ENCODE measurements around the gene WDR5B.

Gene WDR5B

DNA sequence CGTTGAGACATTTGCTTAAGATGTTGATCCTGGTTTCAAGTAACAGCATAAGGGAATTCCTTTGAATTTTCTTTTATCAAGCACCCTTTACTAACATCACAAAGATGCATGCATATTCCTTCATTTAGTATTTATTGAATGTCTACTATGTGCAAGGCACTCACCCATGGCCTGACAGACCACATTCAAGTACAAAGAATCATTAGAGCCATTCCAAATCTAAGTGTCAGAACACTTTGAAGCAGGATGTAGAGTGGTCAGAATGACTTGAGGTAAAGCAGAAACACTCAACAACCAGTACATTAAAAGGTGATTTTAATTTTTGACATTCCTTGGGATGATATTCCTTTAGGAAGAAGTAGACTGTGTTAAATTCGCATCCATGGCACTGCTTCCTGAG, 6.0 kb upstream of the WDR5B start:
- Mint-ChIP-seq H3K36me3 (ENCODE audit: low read depth) (peaks cover 75% of the 10 kb centered on the region), H3K4me1 (ENCODE audit: low read depth) (peaks cover 30% of the 10 kb centered on the region), H3K4me3 (no peak overlapping the region), H3K27me3 (no peaks in the 10 kb centered on the region), H3K9me3 (no peaks in the 10 kb centered on the region), H3K27ac (peak overlapping the region; percentile 63)
- DNase-seq, result no peak

- no peak for DNase-seq
- Mint-ChIP-seq H3K9me3 (no peaks in the 10 kb centered on the region), H3K4me3 (no peak overlapping the region), H3K4me1 (ENCODE audit: low read depth) (peaks cover 31% of the 10 kb centered on the region), H3K27me3 (no peaks in the 10 kb centered on the region), H3K27ac (no peak overlapping the region), H3K36me3 (ENCODE audit: low read depth) (peaks cover 75% of the 10 kb centered on the region)
Measured at GRCh38 chr3:122421101-122421500, 5.2 kb upstream of the WDR5B start.

DNA sequence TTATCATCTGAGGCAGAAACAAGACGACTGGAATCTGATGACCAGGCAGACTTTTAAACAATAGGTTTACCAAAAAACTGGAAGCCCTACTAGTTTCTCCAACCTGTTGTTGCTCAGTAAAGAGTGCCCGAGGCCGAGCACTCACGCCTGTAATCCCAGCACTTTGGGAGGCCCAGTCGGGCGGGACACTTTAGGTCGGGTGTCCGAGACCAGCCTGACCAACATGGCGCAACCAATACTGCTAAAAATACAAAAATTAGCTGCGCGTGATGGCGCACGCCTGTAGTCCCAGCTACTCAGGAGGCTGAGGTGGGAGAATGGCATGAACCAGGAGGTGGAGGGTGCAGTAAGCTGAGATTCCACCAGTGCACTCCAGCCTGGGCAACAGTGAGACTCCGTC, 1.1 kb upstream of the WDR5B start:
- H3K27me3 Mint-ChIP-seq, result no peaks in the 10 kb centered on the region
- peak overlapping the region; percentile 99 for H3K27ac Mint-ChIP-seq
- DNase-seq, result no peak
- H3K36me3 Mint-ChIP-seq (ENCODE audit: low read depth), result peaks cover 74% of the 10 kb centered on the region
- H3K4me1 Mint-ChIP-seq (ENCODE audit: low read depth), result peaks cover 58% of the 10 kb centered on the region
- peak overlapping the region; percentile 94 for H3K4me3 Mint-ChIP-seq
- no peaks in the 10 kb centered on the region for H3K9me3 Mint-ChIP-seq

- Mint-ChIP-seq H3K9me3 (no peaks in the 10 kb centered on the region), H3K36me3 (ENCODE audit: low read depth) (peaks cover 73% of the 10 kb centered on the region), H3K27ac (peak overlapping the region; percentile 99), H3K4me3 (peak overlapping the region; percentile 94), H3K27me3 (no peaks in the 10 kb centered on the region), H3K4me1 (ENCODE audit: low read depth) (peaks cover 60% of the 10 kb centered on the region)
- DNase-seq, result peak; percentile 44
Measured at GRCh38 chr3:122415104-122415744, 638 bp downstream of the WDR5B start.

DNA sequence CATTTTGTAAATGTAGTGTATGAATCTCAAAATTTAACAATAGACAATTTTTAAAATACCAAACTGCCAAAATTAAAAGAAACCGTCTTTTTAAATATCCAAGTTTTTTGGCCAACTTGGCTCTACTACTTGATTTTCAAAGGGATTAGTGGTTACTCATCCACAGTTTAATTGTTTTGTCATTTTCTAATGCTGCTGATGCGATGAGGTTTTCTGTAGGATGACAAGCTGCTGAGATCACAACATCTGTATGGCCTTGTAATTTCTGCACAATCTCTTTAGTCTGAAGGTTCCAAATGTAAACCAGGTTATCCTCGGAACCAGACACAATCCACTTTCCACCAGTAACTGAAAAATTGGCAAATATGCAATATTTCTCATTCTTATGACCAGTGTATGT, 1.5 kb downstream of the WDR5B start:
- H3K4me3 Mint-ChIP-seq, result peak overlapping the region; percentile 94
- H3K27me3 Mint-ChIP-seq, result no peaks in the 10 kb centered on the region
- no peaks in the 10 kb centered on the region for H3K9me3 Mint-ChIP-seq
- no peak for DNase-seq
- peaks cover 77% of the 10 kb centered on the region for H3K36me3 Mint-ChIP-seq (ENCODE audit: low read depth)
- peak overlapping the region; percentile 99 for H3K27ac Mint-ChIP-seq
- peaks cover 61% of the 10 kb centered on the region for H3K4me1 Mint-ChIP-seq (ENCODE audit: low read depth)

- Mint-ChIP-seq H3K9me3 (no peaks in the 10 kb centered on the region), H3K27ac (peak overlapping the region; percentile 61), H3K4me1 (ENCODE audit: low read depth) (peaks cover 60% of the 10 kb centered on the region), H3K27me3 (no peaks in the 10 kb centered on the region), H3K4me3 (no peak overlapping the region), H3K36me3 (ENCODE audit: low read depth) (peaks cover 95% of the 10 kb centered on the region)
- no peak for DNase-seq
Measured at GRCh38 chr3:122410639-122411038, 5.2 kb downstream of the WDR5B start.

DNA sequence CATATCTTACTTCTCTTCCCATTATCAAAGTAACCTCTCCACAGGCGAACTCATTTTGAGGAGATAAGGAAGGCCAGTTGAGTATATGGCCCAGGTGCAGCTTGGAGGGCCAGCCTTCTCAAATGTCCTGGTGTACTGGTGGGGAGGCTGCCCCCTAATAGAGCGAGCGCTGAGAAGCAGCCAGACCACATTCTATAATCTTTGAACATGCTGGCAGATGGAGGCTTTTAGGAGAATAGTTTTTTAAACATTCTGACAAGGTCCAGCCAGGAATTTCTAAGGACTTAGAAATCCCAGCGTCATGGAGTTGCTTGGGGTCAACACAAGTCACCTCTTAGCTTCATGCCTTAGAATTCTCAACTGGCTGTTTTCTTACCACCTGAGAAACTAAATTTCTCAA, 5.8 kb downstream of the WDR5B start:
- Mint-ChIP-seq H3K9me3 (no peaks in the 10 kb centered on the region), H3K4me1 (ENCODE audit: low read depth) (peaks cover 57% of the 10 kb centered on the region), H3K27ac (peak overlapping the region; percentile 84), H3K36me3 (ENCODE audit: low read depth) (peaks cover 97% of the 10 kb centered on the region), H3K4me3 (no peak overlapping the region), H3K27me3 (no peaks in the 10 kb centered on the region)
- no peak for DNase-seq

GRCh38 chr3:122409446-122409845, 6.4 kb downstream of the WDR5B start:
- H3K36me3 Mint-ChIP-seq (ENCODE audit: low read depth), result peaks cover 97% of the 10 kb centered on the region
- no peak overlapping the region for H3K4me3 Mint-ChIP-seq
- H3K9me3 Mint-ChIP-seq, result no peaks in the 10 kb centered on the region
- H3K27me3 Mint-ChIP-seq, result no peaks in the 10 kb centered on the region
- H3K27ac Mint-ChIP-seq, result peak overlapping the region; percentile 84
- H3K4me1 Mint-ChIP-seq (ENCODE audit: low read depth), result peaks cover 50% of the 10 kb centered on the region
- DNase-seq, result no peak

- H3K27me3 Mint-ChIP-seq, result no peaks in the 10 kb centered on the region
- peaks cover 97% of the 10 kb centered on the region for H3K36me3 Mint-ChIP-seq (ENCODE audit: low read depth)
- no peak overlapping the region for H3K4me3 Mint-ChIP-seq
- H3K9me3 Mint-ChIP-seq, result no peaks in the 10 kb centered on the region
- DNase-seq, result no peak
- H3K4me1 Mint-ChIP-seq (ENCODE audit: low read depth), result peaks cover 41% of the 10 kb centered on the region
- peak overlapping the region; percentile 58 for H3K27ac Mint-ChIP-seq
Measured at GRCh38 chr3:122407946-122408345, 7.9 kb downstream of the WDR5B start.

- Mint-ChIP-seq H3K4me1 (ENCODE audit: low read depth) (peaks cover 30% of the 10 kb centered on the region), H3K4me3 (no peak overlapping the region), H3K27me3 (no peaks in the 10 kb centered on the region), H3K27ac (peak overlapping the region; percentile 76), H3K36me3 (ENCODE audit: low read depth) (peaks cover 87% of the 10 kb centered on the region), H3K9me3 (no peaks in the 10 kb centered on the region)
- no peak for DNase-seq
Measured at GRCh38 chr3:122406198-122406597, 9.7 kb downstream of the WDR5B start.

DNA sequence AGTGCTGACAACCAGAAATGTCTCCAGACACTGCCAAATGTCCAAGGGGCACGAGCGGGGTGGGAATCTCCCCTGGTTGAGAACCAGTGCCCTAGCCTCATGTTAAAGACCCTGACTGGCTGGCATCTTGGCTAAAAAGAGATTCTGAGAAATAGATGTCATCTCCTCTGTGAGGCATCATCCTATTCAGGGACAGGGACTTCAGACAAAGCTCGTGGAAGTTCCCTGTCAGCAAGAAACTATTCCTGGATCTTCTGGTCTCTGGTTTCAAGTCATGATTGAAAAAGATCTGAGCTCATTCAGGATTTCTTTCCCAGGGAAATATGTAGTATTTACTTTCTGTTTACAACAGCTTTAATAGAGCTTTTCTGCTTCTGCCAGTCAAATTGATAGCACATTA, 10.8 kb downstream of the WDR5B start:
- Mint-ChIP-seq H3K36me3 (ENCODE audit: low read depth) (peaks cover 79% of the 10 kb centered on the region), H3K4me1 (ENCODE audit: low read depth) (peaks cover 23% of the 10 kb centered on the region), H3K4me3 (no peak overlapping the region), H3K27me3 (no peaks in the 10 kb centered on the region), H3K27ac (peak overlapping the region; percentile 76), H3K9me3 (no peaks in the 10 kb centered on the region)
- DNase-seq, result no peak

DNA sequence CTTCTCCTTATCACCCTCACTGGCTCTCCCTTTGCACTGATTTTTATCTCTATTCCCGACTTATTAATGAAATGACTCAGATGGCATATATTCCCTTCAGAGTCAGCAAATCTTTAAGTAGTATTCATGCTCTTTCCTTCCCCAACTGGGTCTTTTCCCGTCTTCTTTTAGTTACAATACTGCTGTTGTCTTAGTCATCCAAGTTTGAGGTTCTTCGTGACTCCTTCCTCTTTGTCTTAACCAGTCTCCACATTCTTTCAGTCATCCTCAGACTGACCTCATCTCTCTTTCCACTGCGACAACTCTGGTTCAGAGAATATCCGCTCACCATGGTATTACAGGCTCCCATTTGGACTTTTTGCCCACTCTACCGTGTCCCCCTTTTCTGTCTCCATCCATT, 12.4 kb downstream of the WDR5B start:
- Mint-ChIP-seq H3K4me1 (ENCODE audit: low read depth) (peaks cover 21% of the 10 kb centered on the region), H3K36me3 (ENCODE audit: low read depth) (peaks cover 71% of the 10 kb centered on the region), H3K9me3 (no peaks in the 10 kb centered on the region), H3K27ac (peak overlapping the region; percentile 15), H3K4me3 (no peak overlapping the region), H3K27me3 (no peaks in the 10 kb centered on the region)
- DNase-seq, result no peak

DNA sequence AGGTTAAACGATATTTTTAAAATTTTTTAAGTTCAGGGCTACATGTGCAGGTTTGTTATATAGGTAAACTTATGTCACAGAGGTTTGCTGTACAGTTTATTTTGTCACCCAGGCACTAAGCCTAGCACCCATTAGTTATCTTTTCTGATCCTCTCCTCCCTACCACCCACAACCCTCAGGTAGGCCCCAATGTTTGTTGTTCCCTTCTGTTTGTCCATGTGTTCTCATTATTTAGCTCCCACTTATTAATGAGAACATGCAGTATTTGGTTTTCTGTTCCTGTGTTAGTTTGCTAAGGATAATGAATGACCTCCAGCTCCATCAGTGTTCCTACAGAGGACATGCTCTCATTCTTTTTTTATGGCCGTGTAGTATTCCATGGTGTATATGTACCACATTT, 16.9 kb downstream of the WDR5B start:
- Mint-ChIP-seq H3K27ac (no peak overlapping the region), H3K9me3 (no peaks in the 10 kb centered on the region), H3K4me3 (no peak overlapping the region), H3K27me3 (no peaks in the 10 kb centered on the region), H3K4me1 (ENCODE audit: low read depth) (peaks cover 39% of the 10 kb centered on the region), H3K36me3 (ENCODE audit: low read depth) (peaks cover 51% of the 10 kb centered on the region)
- DNase-seq, result no peak

DNA sequence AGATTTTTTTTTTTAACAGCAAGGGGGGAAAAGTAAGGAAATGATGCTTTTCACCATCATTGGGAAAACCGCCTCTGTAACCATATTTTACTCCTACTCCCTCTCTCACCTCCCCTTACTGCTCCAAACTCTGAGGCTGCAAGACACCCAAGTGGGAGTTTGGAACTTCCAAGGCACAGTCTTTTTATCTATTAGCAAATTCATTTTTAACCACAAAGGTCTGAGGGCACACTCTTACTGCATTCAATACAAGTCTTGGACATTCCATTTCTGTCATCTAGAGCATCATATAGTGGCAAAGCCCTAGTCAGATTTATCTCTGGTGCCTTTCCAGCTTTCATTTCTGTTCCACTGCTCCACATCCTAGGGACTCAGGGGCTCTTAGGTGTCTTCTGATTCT, 18.7 kb downstream of the WDR5B start:
- H3K9me3 Mint-ChIP-seq, result no peaks in the 10 kb centered on the region
- peaks cover 45% of the 10 kb centered on the region for H3K36me3 Mint-ChIP-seq (ENCODE audit: low read depth)
- H3K4me3 Mint-ChIP-seq, result no peak overlapping the region
- no peak for DNase-seq
- no peaks in the 10 kb centered on the region for H3K27me3 Mint-ChIP-seq
- H3K4me1 Mint-ChIP-seq (ENCODE audit: low read depth), result peaks cover 37% of the 10 kb centered on the region
- H3K27ac Mint-ChIP-seq, result peak overlapping the region; percentile 55

DNA sequence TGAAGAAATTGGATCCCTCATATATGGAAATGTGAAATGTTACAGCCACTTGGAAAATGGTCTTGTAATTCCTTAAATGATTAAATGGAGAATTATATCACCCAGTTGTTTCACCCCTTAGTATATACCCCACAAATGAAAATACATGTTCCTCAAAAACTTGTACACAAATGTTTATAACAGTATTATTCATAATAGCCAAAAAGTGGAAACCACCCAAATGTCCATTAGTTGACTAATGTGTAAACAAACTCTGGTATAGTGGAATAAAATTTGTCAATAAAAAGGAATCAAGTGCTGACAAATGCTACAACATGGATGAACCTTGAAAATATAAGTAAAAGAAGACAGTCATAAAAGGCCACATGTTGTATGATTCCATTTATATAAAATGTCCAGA, 19.4 kb downstream of the WDR5B start:
- H3K27me3 Mint-ChIP-seq, result no peaks in the 10 kb centered on the region
- no peak overlapping the region for H3K4me3 Mint-ChIP-seq
- no peak for DNase-seq
- peaks cover 45% of the 10 kb centered on the region for H3K36me3 Mint-ChIP-seq (ENCODE audit: low read depth)
- H3K27ac Mint-ChIP-seq, result peak overlapping the region; percentile 6
- H3K9me3 Mint-ChIP-seq, result no peaks in the 10 kb centered on the region
- peaks cover 37% of the 10 kb centered on the region for H3K4me1 Mint-ChIP-seq (ENCODE audit: low read depth)

DNA sequence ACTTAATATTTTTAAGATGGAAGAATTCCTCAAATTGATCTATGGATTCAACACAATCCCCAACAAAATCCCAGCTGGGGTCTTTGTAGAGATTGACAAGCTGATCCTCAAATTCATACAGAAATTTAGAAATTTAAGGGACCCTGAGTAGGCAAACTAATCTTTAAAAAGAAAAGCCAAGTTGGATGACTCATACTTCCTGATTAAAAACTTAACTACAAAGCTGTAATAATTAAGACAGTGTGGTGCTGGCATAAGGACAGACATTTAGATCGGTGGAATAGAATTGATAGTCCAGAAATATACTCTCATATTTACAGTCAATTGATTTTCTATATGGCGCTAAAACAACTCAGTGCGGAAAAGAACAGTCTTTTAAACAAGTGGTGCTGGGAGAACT, 20.3 kb downstream of the WDR5B start:
- peaks cover 35% of the 10 kb centered on the region for H3K4me1 Mint-ChIP-seq (ENCODE audit: low read depth)
- no peaks in the 10 kb centered on the region for H3K9me3 Mint-ChIP-seq
- no peaks in the 10 kb centered on the region for H3K27me3 Mint-ChIP-seq
- H3K4me3 Mint-ChIP-seq, result no peak overlapping the region
- peaks cover 43% of the 10 kb centered on the region for H3K36me3 Mint-ChIP-seq (ENCODE audit: low read depth)
- DNase-seq, result no peak
- no peak overlapping the region for H3K27ac Mint-ChIP-seq
